ENCODE data around the gene TK2. TPM values are rescaled to one million over a fixed set of nuclear protein-coding genes. Genes with fewer than 3 reads are reported as not detected.

Gene TK2
- total and polyA plus RNA-seq, 10 donors, result 8.3 to 56.6 (median 31.8) TPM

DNA sequence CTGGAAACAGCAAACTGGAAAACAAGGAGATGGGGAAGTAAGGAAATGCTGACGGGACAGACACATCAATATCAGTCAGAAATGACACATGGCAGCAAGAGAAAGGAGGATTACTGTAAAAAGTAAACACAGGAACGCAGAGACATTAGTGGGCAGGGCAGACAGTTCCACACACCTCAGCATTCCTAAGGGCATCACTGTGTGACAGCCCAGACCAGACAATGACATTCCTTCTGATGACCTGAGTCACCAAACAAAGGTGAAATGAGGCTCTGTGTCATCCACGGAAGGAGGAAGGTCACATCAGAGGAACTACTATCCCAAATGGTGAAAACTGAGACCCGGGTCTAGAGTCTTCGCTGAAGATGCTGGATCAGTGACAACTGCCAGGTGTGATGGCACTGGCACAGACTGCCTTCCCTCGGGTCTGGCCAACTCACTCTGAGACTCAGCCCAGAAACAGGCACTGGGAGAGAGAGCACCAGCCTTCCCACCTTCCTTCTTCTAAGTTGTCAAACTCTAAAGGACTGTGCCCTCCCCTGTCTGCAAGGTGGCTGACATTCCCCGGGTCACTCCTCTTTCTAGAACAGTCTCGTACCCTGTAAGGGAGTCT lies 36.7 kb downstream of the TK2 start:
- Histone ChIP-seq H3K4me1 (peaks cover 46 to 93% (median 67%) of the 10 kb centered on the region in 6 donors), H3K27me3 (replicated peaks in 1 of 7) (no peaks in the 10 kb centered on the region), H3K4me3 (no peak overlapping the region), H3K36me3 (peaks cover 0 to 40% (median 0%) of the 10 kb centered on the region in 6 donors), H3K27ac (peak overlapping the region in 4 of 8 donors; percentile 66 to 86 (median 80)), H3K9me3 (no peaks in the 10 kb centered on the region)
- intact Hi-C loops (cut with DNase I; ENCODE audit: low total_unique reads), result no loop called here
- no peak for DNase-seq
- 76 to 90% (median 84%) methylated on average over 7 to 8 of the region's 8 CpGs for WGBS, 5 donors
- TF ChIP-seq POLR2A (IDR thresholded peaks at IDR 0.05) (no peak), POLR2AphosphoS5 (IDR thresholded peaks at IDR 0.05) (no peak)
- TF ChIP-seq, protein P1, sequence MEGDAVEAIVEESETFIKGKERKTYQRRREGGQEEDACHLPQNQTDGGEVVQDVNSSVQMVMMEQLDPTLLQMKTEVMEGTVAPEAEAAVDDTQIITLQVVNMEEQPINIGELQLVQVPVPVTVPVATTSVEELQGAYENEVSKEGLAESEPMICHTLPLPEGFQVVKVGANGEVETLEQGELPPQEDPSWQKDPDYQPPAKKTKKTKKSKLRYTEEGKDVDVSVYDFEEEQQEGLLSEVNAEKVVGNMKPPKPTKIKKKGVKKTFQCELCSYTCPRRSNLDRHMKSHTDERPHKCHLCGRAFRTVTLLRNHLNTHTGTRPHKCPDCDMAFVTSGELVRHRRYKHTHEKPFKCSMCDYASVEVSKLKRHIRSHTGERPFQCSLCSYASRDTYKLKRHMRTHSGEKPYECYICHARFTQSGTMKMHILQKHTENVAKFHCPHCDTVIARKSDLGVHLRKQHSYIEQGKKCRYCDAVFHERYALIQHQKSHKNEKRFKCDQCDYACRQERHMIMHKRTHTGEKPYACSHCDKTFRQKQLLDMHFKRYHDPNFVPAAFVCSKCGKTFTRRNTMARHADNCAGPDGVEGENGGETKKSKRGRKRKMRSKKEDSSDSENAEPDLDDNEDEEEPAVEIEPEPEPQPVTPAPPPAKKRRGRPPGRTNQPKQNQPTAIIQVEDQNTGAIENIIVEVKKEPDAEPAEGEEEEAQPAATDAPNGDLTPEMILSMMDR (IDR thresholded peaks at IDR 0.05 in 8 of 11, conservative IDR thresholded peaks at IDR 0.05 in 3 of 11), result no peak

DNA sequence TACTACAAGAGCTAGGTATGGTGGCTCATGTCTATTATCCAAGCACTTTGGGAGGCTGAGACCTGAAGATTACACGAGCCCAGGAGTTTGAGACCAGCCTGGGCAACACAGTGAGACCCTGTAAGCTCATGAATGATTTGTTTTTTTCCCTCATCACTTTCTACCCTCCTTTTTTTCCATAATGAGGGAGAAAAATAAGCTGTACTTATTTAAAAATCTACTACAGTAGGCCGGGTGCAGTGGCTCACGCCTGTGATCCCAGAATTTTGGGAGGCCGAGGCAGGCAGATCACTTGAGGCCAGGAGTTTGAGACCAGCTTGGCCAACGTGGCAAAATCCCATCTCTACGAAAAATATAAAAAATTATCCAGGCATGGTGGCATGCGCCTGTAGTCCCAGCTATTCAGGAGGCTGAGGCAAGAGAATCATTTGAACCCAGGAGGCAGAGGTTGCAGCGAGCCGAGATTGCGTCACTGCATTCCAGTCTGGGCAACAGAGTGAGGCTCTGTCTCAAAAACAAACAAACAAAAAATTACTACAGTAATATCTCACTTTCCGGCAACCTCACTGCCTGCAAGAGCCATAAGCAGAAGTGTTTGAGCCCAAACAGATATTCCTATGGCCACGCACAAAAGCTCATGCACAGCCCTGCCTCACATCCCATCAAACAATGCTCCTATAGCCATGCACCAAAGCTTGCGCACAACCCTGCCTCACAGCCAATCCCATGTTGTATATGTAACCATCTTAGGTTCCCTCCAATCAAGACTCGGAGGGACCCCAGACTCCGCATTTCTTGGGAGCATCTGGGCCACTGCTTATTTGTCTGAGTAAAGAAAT lies 37.4 kb downstream of the TK2 start:
- DNase-seq, result no peak
- peaks cover 0 to 48% (median 0%) of the 10 kb centered on the region in 6 donors for H3K36me3 ChIP-seq
- H3K4me1 ChIP-seq, result peaks cover 39 to 86% (median 59%) of the 10 kb centered on the region in 6 donors
- peak overlapping the region in 7 of 8 donors; percentile 35 to 86 (median 69) for H3K27ac ChIP-seq
- WGBS, 5 donors, result 86 to 94% (median 91%) methylated on average over 15 of the region's 15 CpGs
- intact Hi-C loops (cut with DNase I; ENCODE audit: low total_unique reads), result no loop called here
- no peak for TF ChIP-seq POLR2A (IDR thresholded peaks at IDR 0.05)
- TF ChIP-seq, protein P1 (IDR thresholded peaks at IDR 0.05 in 8 of 11, conservative IDR thresholded peaks at IDR 0.05 in 3 of 11), result no peak
- no peak for TF ChIP-seq POLR2AphosphoS5 (IDR thresholded peaks at IDR 0.05)
- H3K27me3 ChIP-seq (replicated peaks in 1 of 7), result no peaks in the 10 kb centered on the region
- no peaks in the 10 kb centered on the region for H3K9me3 ChIP-seq
- H3K4me3 ChIP-seq, result no peak overlapping the region

DNA sequence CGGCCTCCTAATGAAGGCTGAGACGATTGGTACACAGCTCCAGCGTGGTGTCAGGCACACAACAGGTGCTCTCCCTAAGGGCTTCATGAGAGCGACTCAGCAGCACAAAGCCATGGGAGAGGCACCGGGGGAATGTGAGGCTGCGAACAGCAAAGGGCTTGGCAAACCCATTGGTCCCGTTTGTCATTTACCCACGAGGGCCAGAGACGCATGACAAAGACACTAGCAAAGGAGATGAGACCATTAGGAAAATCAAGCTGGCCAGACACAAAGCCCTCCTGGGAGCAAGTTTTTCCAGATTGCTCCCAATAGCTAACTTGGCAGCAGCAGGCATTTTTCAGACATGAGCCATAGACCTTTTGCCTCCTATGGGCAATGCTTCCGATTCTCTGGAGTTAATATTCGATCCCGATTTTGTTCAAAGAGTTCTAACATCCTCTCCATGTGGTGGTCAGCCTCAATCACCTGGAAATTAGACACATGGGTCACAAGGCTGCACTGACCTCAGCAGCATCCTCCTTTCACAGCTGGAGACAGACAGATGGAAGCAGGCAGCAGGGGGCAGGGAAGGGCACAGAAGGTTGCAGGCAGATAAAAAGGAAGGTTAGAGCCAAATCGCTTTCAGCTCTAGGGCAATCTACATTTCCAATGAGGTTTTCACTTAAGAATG lies 38.2 kb downstream of the TK2 start:
- Histone ChIP-seq H3K9me3 (no peaks in the 10 kb centered on the region), H3K4me3 (no peak overlapping the region), H3K4me1 (peaks cover 34 to 78% (median 52%) of the 10 kb centered on the region in 6 donors), H3K36me3 (peaks cover 0 to 54% (median 0%) of the 10 kb centered on the region in 6 donors), H3K27ac (peak overlapping the region; percentile 35 to 86 (median 68)), H3K27me3 (replicated peaks in 1 of 7) (no peaks in the 10 kb centered on the region)
- 63 to 80% (median 72%) methylated on average over 13 of the region's 13 CpGs for WGBS, 5 donors
- intact Hi-C loops (cut with DNase I; ENCODE audit: low total_unique reads), result no loop called here
- DNase-seq, result no peak
- no peak for TF ChIP-seq POLR2A (IDR thresholded peaks at IDR 0.05)
- peak in 1 of 3 donors; percentile 30 for TF ChIP-seq POLR2AphosphoS5 (IDR thresholded peaks at IDR 0.05)
- TF ChIP-seq, protein P1 (IDR thresholded peaks at IDR 0.05 in 8 of 11, conservative IDR thresholded peaks at IDR 0.05 in 3 of 11), result peak in 6 of 11 experiments; percentile 17 to 39 (median 26)
